HTERT RPE-1 (cell line): ENCODE measurements around the gene CD9.
"Not testable (repeated sequence)": the region's sequence is repeated elsewhere in the genome, so short reads cannot be mapped to it uniquely, and the experiment has no call there.

ENCODE experiments used
- in situ Hi-C: fragments of 300-500 bp; cut with MboI; formaldehyde crosslinking; loops from 4 replicates; pipeline ENCODE4 v1.14.3; 2020; ENCODE audit warnings: low sequenced_read_pairs

Gene CD9

DNA sequence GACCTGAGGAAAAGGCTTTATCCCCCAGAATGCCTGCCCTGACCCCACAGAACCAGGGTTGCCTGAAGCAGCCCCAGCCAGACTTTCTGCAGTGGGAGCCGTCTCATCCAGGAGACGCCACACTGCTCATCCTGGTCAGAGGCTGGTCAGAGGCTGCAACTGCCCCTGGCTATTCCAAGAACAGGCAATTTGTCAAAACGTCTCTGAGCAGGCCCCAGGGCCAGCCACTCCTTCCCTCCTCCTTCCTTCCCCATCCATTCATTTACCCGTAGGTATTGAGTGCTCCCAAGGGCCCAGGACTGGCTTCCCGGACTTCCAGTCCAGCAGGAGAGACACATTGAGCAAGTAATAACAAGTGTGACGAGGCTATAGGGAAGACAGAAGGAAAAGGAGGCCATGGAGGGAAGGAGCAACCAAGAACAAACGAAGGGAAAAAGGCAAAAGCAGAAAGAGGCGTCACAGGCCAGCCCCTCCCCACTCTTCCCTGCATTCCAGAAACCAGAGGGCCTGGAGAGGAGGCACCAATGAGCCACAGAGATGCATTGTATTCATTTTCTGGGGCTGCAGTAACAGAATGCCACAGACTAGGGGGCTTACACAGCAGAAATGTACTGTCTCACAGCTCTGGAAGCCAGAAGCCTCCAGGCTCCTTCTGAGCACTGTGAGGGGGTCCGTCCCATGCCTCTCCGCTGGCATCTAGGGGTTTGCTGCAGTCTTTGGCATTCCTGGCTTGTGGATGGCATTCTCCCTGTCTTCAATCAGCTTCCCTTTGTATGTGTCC, 21.0 kb upstream of the CD9 start:
- in situ Hi-C loops, result no loop called here

DNA sequence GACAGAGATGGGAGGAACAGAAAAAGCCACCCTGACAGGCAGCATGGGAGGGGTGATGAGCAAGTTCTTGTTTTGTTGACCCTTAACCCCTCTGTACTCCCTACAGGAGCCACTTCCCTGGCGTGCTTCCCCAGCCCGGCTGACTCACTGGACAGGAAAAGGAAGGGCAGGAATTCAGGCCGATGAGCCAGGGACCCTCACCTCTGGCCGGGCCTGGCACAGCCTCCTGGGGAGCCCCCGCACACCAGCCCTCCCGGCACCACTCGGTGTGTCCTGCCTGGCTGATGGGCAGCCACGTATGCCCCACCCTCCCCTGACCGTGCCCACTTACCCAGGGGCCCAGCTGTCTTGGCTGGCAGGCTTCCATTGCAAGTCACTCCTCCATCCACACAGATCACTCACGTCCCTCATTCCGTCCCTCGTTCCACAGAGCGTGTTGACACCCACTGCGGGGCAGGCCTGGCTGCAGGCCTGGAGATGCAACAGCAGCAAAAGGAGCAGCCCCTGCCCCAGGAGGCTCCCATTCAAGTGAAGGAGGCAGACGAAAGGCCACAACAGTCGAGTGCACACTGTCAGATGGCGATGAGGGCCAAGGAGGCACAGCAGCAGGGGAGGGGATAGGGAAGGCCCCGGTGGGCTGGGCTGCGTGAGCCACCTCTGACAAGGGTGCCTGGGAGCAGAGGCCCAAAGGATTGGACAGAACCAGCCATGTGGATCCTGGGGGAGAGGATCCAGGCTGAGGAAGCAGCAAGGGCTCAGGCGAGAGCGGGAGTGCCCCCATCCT, 19.7 kb upstream of the CD9 start:
- in situ Hi-C loops, result no loop called here

DNA sequence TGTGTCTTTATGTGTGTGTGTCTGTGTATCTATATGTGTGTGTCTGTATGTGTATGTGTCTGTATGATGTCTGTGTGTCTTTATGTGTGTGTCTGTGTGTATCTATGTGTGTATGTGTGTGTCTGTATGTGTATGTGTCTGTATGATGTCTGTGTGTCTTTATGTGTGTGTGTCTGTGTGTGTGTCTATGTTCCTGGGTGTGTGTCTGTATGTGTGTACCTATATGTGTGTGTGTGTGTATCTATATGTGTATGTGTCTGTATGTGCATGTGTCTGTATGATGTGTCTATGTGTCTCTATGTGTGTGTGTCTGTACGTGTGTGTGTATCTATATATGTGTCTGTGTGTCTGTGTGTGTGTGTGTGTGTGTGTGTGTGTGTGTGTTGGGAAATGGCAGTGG, 19.0 kb upstream of the CD9 start:
- in situ Hi-C loops, result no loop called here

DNA sequence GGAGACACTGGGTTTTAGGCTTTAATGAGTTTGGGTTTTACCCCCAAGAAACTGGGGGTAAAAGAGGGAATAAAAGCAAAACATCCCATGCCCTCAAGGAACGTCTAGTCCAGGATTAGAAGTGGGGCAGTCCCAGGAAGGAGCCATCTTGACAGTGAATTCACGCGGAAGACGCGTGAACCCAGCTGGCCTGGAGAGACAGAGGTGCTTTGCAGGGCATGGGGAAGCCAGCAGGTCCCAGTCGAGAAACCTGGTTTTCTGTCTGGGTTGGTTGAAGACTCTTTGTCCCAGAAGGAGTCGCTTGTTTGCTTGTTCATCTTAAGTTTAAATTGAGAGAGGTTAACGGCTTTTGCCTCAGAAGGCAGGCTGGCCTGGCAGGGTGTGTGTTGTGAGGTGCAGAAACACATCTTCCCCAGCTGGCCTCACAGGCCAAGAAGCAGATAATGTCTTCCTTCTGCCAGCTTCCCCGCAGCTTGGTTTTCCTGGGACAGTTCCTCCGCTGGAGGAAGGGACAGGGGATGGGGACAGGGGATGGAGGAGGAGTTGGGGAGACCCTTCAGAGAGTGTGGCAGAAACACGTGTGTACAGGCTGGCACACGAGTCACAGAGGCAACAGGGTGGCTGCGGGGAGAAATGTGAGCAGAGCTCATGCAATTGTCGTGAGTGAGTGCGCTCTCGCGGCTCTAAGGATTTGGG, 18.5 kb upstream of the CD9 start:
- in situ Hi-C loops, result no loop called here

DNA sequence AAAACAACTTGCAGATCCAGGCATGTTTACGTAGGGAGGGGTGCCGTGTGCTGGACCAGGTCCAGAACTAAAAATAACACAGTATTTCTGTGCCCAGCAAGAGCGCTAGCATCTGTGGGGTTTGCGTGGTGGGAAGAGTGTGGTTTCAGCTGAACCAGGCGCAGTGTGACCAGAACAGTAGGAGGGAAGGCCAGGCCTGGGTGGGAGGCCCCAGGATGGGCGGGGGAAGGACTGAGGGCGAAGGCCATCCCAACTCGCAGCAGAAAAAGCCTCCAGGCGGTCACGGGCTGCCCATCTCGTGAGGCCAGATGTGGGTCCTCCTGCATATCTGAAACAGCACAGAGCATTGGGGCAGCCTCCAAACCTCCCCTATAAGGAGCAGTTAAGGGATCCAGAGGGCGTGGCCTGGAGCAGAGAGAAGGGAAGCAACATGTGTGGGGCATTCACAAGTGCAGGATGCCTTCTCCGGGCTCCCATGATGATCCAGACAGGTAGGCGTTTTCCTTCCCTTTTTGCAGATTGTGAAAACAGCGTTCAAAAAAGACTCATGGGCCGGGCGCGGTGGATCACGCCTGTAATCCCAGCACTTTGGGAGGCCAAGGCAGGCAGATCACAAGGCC, 17.8 kb upstream of the CD9 start:
- in situ Hi-C loops, result no loop called here

DNA sequence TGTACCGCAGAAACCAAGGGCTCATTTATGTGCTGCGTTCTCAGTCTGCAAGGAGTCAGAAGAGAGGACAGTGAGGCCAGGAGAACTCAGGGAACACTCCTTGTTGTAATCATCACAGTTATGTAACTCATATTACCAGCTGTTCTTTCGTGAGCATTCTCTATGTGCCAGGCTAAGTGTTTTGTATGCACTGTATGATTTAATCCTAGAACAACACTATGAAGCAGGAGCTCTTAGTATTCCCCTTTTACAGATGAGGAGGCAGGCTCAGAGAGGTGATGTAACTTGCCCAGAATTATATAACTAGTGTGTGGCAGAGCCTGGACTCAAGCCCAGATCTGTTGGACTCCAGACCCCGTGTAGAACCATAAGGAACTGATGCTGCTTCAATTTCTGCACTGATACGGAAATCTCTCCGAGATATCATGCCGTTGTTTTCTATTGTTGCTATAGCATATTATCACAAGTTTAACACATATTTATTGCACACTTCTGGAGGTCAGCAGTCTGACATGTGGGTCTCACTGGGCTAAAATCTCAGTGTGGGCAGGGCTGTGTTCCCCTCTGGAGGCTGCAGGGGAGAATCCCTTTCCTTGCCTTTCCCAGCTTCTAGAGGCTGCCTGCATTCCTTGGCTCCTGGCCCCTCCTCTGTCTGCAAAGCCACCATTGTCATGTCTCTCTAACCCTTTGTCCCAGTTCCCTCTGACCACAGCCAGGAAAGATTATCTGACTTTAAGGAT, 16.3 kb upstream of the CD9 start:
- in situ Hi-C loops, result no loop called here

DNA sequence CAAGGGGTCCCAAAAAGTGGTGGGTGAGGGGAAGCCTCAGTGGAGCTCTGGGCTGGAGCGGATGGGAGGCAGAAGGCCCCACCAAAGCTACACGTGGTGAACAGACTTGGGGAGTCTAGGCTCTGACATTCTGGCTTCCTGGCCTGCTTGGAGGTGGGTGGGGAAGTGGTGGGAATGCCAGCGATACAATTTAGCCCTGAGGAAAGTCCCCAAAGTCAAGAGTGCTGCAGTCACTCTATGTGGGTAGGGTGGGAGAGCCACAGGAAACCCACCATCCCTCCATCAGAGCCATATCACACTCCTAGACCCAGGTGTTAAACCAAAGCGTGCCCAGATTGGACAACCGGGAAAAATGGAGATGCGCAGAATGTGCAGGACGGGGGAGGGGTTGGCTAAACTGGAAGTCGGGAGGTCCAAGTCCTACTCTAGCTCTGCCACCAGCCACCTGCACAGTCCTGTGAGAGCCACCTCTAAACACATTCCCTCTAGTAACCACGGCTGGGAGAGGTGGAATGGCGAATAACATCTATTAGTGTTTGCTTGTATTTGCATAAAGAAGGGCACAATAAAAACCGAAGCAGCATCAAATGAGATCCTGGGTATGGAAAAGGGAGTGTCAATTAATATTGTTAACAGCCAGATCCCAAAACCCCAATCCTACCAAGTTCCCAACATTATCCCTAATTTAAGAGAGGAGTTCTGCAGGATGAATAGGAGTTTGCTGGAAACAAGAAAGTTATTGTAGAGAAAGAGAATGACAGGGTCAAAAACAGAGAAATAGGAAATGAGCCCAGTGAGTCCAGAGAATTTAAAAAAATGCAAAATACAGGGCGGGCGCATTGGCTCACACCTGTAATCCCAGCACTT, 14.0 kb upstream of the CD9 start:
- in situ Hi-C loops, result no loop called here

DNA sequence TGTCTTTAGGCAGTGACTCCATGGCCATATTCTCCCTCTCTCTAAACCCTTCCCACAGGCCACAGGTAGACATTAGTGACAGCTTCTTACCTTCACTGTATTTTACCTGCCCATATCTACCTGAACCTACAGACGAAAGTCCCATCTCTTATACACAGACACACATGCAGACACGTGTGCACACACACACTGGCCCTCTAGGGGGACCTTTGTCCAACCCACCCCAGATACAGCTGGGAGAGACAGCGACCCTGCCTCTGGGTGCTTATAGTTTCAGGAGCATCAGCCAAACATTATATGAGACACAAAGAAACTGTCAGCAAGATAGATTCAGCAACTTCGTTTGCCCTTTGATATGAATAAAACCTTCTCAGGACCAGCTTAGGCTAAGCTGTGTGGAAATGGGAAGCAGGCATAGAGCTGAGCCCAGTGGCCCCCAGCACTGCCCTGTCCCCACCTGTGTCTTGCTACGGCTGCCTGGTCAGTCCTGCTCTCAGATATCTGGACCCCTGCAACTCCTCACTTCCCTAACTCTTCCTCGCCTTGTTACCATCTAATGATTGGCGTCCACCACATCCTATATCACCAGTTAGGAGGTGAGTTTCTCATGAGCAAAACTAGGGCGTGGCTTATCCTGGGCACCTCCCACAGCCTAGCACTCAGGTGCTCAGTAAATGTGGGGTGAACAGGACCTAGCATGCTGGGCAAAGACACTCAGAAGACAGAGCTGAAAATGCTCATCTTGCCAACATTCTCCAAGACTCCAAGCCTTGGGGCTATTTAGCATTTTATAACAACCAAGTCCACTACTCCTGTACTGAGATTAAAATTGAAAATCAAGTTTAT, 12.0 kb upstream of the CD9 start:
- in situ Hi-C loops, result no loop called here

DNA sequence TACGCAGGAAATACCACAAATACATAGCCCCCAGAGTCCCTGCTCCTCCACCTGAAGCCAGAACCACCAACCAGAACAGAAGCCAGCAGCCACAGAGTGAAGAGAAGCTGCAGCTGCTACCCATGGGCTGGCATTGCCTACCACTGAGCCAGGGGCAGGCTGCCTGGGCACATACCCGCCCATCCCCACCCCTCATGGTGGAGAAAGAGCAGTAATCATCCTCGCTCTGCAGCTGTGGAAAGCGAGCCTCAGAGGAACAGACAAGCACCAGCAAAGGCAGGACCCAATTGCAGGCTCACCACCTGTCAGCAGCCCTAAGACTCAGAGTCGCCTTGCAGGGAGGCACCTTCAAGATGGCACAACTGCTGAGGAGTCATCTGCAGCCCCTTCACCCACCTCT, 11.2 kb upstream of the CD9 start:
- in situ Hi-C loops, result no loop called here

DNA sequence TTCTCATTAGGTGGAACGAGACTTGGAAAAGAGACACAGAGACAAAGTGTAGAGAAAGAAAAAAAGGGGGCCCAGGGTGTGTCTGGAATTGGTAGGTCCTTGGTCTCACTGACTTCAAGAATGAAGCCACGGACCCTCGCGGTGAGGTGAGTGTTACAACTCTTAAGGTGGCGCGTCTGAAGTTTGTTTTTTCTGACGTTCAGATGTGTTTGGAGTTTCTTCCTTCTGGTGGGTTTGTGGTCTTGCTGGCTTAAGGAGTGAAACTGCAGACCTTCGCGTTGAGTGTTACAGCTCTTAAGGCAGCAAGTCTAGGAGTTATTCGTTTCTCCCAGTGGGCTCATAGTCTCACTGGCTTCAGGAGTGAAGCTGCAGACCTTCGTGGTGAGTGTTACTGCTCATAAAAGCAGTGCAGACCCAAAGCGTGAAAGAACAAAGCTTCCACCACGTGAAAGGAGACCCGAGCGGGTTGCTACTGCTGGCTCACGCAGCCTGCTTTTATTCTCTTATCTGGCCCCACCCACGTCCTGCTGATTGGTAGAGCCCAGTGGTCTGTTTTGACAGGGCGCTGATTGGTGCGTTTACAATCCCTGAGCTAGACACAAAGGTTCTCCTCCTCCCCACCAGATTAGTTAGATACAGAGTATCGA, 10.1 kb upstream of the CD9 start:
- in situ Hi-C loops, result not testable (repeated sequence)

DNA sequence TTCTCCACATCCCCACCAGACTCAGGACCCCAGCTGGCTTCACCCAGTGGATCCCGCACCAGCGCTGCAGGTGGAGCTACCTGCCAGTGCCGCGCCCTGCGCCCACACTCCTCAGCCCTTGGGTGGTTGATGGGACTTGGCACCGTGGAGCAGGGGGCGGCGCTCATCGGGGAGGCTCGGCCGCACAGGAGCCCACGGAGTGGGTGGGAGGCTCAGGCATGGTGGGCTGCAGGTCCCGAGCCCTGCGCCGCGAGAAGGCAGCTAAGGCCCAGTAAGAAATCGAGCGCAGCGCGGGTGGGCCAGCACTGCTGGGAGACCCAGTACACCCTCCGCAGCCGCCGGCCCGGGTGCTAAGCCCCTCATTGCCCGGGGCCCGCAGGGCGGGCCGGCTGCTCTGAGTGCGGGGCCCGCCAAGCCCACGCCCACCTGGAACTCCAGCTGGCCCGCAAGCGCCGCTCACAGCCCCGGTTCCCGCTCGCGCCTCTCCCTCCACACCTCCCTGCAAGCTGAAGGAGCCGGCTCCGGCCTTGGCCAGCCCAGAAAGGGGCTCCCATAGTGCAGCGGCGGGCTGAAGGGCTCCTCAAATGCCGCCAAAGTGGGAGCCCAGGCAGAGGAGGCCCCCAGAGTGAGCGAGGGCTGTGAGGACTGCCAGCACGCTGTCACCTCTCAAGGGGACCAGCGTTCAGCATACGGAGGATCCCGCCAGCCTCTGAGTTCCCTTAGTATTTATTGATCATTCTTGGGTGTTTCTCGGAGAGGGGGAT, 9.3 kb upstream of the CD9 start:
- in situ Hi-C loops, result not testable (repeated sequence)

DNA sequence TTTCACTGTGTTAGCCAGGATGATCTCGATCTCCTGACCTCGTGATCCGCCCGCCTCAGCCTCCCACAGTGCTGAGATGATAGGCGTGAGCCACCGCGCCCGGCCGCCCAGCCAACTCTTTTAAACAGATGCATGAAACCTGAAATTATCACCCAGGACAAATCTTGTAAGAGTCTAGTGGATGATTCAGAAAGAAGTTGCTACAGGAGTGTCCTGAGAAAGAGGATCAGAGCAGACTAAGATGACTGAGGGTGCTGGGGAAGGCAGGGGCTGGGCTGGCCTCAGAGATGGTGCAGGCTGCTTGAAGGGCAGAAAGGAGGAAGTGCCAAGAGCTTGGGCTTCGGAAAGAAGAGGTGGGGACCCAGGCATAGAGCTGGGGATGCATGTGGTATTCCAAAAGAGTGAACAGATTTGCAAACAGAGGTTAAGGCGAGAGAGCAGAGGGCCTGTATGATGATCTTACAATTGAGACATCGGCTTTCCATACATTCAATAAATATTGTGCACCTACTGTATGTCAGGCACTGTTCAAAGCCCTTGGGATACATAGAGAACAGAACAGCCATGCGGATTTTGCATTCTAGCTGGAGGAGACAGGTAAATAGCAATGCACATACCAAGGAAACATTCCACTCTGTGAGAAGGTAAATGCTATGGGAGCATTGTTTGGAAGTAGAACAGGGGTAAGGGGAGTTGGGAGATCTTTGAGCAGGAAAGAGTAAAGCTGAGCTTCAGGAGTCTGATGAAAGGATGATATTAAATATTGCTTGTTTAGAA, 7.4 kb upstream of the CD9 start:
- in situ Hi-C loops, result no loop called here

DNA sequence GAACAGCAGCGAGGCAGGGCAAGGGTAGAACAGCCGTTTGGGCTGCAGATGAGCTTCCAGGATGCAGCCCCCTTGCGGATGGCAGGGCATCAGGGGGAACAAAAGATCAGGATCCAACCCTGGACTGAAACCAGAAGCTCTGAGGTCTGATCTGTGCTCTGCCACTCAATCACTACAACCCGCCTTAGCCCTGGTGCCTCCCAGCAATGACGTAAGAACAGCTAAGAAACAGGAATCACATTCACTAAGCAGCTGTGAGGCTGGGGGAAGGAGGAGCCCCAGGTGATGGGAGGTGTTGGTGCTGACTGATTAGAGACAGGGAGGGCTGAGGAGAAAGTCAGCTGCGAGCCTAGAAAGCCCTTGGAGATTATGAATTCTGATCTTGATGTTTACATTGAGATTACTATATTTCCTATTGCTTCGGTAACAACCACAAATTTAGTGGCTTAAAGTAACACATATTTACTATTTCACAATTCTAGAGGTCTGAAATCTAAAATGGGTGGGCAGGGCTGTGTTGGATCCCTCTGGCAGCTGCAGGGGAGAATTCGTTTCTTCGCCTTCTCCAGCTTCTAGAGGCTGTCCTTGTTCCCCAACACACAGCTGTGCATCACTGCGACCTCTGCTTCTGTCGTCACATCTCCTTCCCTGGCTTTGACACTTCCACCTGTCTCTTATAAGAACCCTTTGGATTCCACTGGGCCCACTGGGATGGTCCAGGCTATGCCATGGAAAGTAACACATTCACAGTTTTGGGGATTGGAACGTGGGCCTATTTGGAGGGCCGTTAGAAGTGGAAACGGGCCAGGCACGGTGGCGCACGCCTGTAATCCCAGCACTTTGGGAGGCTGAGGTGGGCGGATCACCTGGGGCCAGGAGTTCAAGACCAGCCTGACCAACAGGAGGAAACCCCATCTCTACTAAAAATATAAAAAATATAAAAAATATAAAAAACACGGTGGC, 6.1 kb upstream of the CD9 start:
- in situ Hi-C loops, result no loop called here

DNA sequence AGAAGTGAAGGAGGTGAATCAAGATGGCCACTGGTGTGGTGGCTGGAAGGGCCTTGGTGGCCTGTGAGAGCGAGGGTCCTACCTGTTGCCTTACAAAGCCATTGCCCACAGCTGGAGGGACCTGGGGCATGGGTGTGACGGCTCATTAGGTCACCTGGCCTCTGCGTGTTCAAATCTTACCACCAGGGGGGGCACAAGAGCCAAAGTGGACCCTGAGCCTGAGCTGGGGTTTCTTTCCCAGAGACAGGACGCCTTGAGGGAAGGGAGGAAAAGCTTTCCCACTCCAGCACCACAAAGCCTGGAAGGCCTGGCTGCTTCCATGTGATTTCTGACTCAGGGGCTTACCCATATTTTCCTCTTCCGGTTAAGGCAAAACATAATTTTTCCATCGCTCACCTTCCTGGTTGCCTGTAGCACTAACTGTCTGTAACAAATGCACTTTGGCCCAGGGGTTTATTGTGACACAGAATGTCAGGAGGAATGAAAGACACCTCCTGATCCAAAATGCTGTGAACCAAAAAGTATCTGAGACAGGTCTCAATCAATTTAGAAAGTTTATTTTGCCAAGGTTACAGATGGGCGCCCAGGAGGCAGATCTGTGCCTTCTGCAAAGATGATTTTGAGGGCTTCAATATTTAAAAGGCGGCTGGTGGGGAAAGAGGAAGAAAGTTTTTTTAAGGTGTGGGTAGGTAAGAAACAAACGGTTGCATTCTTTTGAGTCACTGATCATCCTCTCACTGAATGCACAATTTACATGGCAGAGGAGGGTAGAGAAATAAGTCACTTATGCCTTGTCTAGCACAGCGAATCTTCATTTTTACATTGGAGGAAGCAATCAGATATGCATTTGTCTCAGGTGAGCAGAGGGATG, 4.3 kb upstream of the CD9 start:
- in situ Hi-C loops, result no loop called here

DNA sequence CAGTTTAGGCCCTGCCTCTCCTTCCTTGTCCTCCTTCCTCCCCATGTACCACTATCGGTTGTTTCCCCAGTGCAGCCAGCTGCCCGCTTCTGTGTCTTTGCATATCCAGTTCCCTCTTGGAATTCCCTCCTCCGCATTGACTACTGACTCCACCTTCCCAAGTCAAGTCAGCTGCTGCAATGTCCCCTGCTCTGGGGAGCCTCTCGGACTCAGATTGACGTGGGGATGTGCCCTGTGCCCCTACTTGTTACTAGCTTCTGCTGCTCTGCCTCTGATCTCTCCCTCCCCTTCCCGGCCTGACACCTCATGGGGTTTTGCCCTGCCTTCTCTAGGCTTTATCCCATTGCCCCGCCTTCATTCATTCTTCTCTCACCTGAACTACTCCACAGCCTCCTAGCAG, 2.1 kb upstream of the CD9 start:
- in situ Hi-C loops, result no loop called here
